Loucy (cell line): ENCODE results near the gene AJAP1.

Experiments used
- EZH2phosphoT487 ChIP-seq: fragments of 200-600 bp; IDR thresholded peaks from 2 replicates; pipeline ENCODE4 v1.6.1; 2018; ENCODE audit warnings: antibody characterized with exemption, mild to moderate bottlenecking, moderate library complexity, borderline replicate concordance
- TF ChIP-seq, protein P1 (sequence below): fragments of 200-600 bp; sonication (generic); conservative IDR thresholded peaks from 2 replicates; pipeline ENCODE4 v1.5.1; 2014; ENCODE audit warnings: mild to moderate bottlenecking, antibody characterized with exemption, low read length

GRCh38 chr1:4664095-4664494, 9.7 kb downstream of the AJAP1 start:
- TF ChIP-seq, protein P1, sequence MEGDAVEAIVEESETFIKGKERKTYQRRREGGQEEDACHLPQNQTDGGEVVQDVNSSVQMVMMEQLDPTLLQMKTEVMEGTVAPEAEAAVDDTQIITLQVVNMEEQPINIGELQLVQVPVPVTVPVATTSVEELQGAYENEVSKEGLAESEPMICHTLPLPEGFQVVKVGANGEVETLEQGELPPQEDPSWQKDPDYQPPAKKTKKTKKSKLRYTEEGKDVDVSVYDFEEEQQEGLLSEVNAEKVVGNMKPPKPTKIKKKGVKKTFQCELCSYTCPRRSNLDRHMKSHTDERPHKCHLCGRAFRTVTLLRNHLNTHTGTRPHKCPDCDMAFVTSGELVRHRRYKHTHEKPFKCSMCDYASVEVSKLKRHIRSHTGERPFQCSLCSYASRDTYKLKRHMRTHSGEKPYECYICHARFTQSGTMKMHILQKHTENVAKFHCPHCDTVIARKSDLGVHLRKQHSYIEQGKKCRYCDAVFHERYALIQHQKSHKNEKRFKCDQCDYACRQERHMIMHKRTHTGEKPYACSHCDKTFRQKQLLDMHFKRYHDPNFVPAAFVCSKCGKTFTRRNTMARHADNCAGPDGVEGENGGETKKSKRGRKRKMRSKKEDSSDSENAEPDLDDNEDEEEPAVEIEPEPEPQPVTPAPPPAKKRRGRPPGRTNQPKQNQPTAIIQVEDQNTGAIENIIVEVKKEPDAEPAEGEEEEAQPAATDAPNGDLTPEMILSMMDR: no peak
- TF ChIP-seq EZH2phosphoT487: no peak
